RWPE2 (cell line): Measurements from ENCODE around the gene LIPC.
A peak's percentile ranks its signal among the peaks of the same experiment; 100 is the strongest.

Source experiments
- ATAC-seq: fragments of 200-7000 bp; cut with Tn5 transposase; 3 replicates; pipeline ENCODE4 v1.9.1; 2021; ENCODE audit warnings: low read depth
- DNase-seq: peaks from one replicate; pipeline ENCODE4 v3.0.0-alpha.2; 2020; ENCODE audit warnings: low spot score
- H3K27ac ChIP-seq: fragments of 450-650 bp; 2 replicates; pipeline ENCODE4 v1.5.1; 2017; ENCODE audit warnings: mild to moderate bottlenecking; ENCODE audit not compliant: poor library complexity, severe bottlenecking
- H3K27me3 ChIP-seq: fragments of 250-450 bp; sonication (Bioruptor Pico); 2 replicates; pipeline ENCODE4 v1.5.1; 2021; ENCODE audit warnings: mild to moderate bottlenecking, moderate library complexity; ENCODE audit not compliant: insufficient read depth, poor library complexity, severe bottlenecking
- H3K36me3 ChIP-seq: fragments of 250-450 bp; sonication (Bioruptor Pico); 2 replicates; pipeline ENCODE4 v1.5.1; 2020; ENCODE audit warnings: low read depth, mild to moderate bottlenecking, moderate library complexity
- H3K4me1 ChIP-seq: fragments of 250-450 bp; sonication (Bioruptor Pico); 2 replicates; pipeline ENCODE4 v1.5.1; 2021; ENCODE audit warnings: mild to moderate bottlenecking, moderate library complexity; ENCODE audit not compliant: insufficient read depth, poor library complexity, severe bottlenecking
- H3K4me3 ChIP-seq: fragments of 250-450 bp; sonication (Bioruptor Pico); 2 replicates; pipeline ENCODE4 v1.5.1; 2021; ENCODE audit warnings: mild to moderate bottlenecking, moderate library complexity; ENCODE audit not compliant: severe bottlenecking
- H3K9me3 ChIP-seq: fragments of 250-450 bp; sonication (Bioruptor Pico); 2 replicates; pipeline ENCODE4 v1.5.1; 2021; ENCODE audit warnings: mild to moderate bottlenecking, moderate library complexity; ENCODE audit not compliant: severe bottlenecking
- TF ChIP-seq, protein P1 (sequence below): fragments of 450-650 bp; IDR thresholded peaks from one replicate; pipeline ENCODE4 v1.5.1; 2017; ENCODE audit warnings: mild to moderate bottlenecking, moderate library complexity; ENCODE audit not compliant: poor library complexity, severe bottlenecking

LIPC gene

DNA sequence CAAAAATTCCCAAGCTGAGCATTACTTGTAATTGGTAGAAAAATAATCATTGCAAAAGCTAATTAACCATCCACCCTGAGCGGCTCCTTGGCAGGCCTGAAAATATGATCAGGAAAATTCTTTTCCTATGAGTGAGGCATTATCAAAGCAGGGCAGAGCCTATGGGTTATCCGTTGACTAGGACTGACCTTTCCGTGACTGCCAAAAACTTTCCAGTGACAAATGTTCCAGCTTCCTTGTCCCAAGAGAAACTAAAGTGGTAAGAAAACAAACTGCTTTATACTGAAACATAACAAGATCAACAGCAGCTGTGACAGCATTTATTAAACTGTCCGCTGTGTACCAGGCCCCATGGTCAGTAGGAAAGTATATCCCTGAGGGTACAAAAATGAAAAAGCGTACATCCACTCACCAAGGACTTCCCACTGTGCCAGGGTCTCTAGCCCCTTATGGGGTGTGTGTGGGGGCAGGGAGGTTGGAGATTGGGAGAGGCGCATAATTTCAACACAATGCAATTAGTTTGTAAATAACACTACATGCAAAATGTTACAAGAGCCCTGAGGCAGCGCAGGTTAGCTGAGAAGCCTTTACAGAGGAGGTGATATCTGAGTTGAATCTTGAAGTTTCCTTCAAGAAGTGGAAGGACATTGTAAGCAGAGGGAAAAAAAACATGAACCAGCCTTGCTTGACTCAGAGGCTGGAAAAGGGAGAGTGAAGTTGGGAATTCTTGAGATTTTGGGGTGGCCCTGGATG, 8.5 kb downstream of the LIPC start:
- TF ChIP-seq, protein P1, sequence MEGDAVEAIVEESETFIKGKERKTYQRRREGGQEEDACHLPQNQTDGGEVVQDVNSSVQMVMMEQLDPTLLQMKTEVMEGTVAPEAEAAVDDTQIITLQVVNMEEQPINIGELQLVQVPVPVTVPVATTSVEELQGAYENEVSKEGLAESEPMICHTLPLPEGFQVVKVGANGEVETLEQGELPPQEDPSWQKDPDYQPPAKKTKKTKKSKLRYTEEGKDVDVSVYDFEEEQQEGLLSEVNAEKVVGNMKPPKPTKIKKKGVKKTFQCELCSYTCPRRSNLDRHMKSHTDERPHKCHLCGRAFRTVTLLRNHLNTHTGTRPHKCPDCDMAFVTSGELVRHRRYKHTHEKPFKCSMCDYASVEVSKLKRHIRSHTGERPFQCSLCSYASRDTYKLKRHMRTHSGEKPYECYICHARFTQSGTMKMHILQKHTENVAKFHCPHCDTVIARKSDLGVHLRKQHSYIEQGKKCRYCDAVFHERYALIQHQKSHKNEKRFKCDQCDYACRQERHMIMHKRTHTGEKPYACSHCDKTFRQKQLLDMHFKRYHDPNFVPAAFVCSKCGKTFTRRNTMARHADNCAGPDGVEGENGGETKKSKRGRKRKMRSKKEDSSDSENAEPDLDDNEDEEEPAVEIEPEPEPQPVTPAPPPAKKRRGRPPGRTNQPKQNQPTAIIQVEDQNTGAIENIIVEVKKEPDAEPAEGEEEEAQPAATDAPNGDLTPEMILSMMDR: no peak
- H3K4me1 ChIP-seq: peaks cover 36% of the 10 kb centered on the region
- ATAC-seq: peak; percentile 39; the same call in 2 of the 3 replicates
- H3K4me3 ChIP-seq: no peak overlapping the region
- no peaks in the 10 kb centered on the region for H3K9me3 ChIP-seq
- no peaks in the 10 kb centered on the region for H3K36me3 ChIP-seq
- no peaks in the 10 kb centered on the region for H3K27me3 ChIP-seq
- DNase-seq: no peak
- H3K27ac ChIP-seq: peak overlapping the region; percentile 86

GRCh38 chr15:58440922-58441321, 9.1 kb downstream of the LIPC start:
- peaks cover 36% of the 10 kb centered on the region for H3K4me1 ChIP-seq
- no peaks in the 10 kb centered on the region for H3K9me3 ChIP-seq
- TF ChIP-seq, protein P1: no peak
- H3K4me3 ChIP-seq: no peak overlapping the region
- ATAC-seq: peak; percentile 60
- DNase-seq: no peak
- no peaks in the 10 kb centered on the region for H3K27me3 ChIP-seq
- H3K36me3 ChIP-seq: no peaks in the 10 kb centered on the region
- H3K27ac ChIP-seq: peak overlapping the region; percentile 86

DNA sequence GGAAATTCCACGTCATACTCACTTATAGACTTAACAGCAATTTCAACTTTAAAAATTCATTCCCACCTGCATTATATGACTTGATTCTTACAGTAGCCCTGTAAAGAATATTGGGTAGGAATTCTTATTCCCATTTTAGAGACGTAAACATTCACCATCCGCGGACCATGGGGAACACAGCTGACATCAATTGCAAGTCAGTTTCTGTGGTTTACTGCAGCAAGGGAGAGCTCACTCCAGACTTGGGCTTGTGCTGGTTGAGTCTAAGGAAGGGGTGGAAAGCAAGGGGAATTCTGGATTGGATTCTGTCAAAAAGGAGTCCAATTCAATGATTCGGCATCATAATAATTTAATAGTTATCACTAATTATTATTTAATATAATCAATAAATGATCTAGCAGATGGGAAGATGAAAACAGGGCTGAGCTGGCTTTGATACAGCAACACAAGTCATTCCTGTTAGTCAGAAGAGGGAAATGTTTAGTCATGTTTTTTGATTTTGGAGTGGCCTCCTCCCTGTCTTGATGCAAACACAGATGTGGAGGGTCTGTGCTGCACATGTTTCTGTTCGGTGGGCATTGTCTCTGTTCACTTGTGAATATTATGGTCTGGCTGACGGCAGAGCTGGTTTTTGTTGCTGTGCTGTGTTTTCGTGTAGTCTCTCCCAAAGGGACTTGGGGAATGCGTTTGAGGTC, 9.7 kb downstream of the LIPC start:
- Histone ChIP-seq H3K27ac (peak overlapping the region; percentile 86), H3K36me3 (no peaks in the 10 kb centered on the region), H3K4me1 (peaks cover 36% of the 10 kb centered on the region), H3K9me3 (no peaks in the 10 kb centered on the region), H3K4me3 (no peak overlapping the region), H3K27me3 (no peaks in the 10 kb centered on the region)
- peak; percentile 68 for ATAC-seq
- TF ChIP-seq, protein P1: no peak
- DNase-seq: no peak

DNA sequence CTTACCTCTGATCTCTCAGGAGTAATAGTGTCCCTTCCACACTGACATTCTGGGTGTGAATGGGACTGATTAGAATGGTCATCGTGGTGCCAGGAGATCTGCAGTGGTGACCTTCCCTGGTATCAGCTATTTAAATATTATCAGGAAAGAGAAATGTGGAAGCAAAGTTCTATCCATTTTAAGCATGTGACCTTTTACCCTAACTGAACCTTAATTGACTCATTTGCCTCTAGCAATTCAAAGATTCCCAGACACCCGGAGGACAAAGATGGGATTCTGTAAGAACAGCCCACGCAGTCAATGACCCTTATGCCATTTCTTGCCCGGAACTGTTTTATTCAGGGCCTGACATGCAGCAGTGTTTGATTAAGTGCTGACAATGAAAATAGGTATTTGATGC, 10.3 kb downstream of the LIPC start:
- DNase-seq (no peak), ATAC-seq (peak; percentile 58)
- H3K9me3 ChIP-seq: no peaks in the 10 kb centered on the region
- no peaks in the 10 kb centered on the region for H3K36me3 ChIP-seq
- peaks cover 36% of the 10 kb centered on the region for H3K4me1 ChIP-seq
- peak overlapping the region; percentile 86 for H3K27ac ChIP-seq
- no peaks in the 10 kb centered on the region for H3K27me3 ChIP-seq
- no peak overlapping the region for H3K4me3 ChIP-seq
- TF ChIP-seq, protein P1: no peak

DNA sequence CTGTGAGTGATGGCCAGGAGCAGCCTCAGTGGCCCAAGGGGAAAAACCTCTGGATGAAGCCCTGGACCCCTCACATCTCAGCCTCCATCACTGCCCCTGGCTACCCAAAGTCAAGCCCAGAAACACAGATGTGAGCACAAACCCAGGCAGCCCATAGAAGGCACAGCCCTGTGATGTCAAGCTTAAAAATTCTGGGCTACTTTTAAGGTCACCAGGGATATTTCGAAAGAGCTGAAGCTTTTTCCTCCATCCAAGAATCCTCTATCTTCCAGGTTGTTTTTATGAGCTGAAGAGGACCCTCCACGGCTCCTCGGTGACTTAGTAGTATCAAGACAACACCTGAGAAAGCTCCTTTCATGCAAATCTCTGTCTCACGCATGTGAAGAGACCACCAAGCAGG, 11.5 kb downstream of the LIPC start:
- H3K36me3 ChIP-seq: no peaks in the 10 kb centered on the region
- no peak for ATAC-seq
- peaks cover 36% of the 10 kb centered on the region for H3K4me1 ChIP-seq
- H3K27me3 ChIP-seq: no peaks in the 10 kb centered on the region
- DNase-seq: no peak
- peak overlapping the region; percentile 86 for H3K27ac ChIP-seq
- no peak overlapping the region for H3K4me3 ChIP-seq
- TF ChIP-seq, protein P1: no peak
- H3K9me3 ChIP-seq: no peaks in the 10 kb centered on the region
